Neural cell (in vitro differentiated cells): ENCODE measurements around the gene CHMP1A. TPM values are rescaled to one million over a fixed set of nuclear protein-coding genes. Genes with fewer than 3 reads are reported as not detected.

Source experiments
- H2AFZ ChIP-seq: fragments of 200-600, 300-800 bp; sonication (generic), shearing (Covaris generic); 2 replicates; pipeline ENCODE4 v1.6.0; 2014; ENCODE audit warnings: low read depth, mild to moderate bottlenecking, antibody characterized with exemption, low read length, moderate library complexity
- H3F3A ChIP-seq: fragments of 200-600 bp; shearing (Covaris generic); 2 replicates; pipeline ENCODE4 v1.6.1; 2016; ENCODE audit warnings: mild to moderate bottlenecking, moderate library complexity, mixed read lengths, antibody characterized with exemption, low read length; ENCODE audit not compliant: insufficient read depth, poor library complexity, severe bottlenecking
- H3K27ac ChIP-seq: fragments of 200-600, 300-800 bp; sonication (generic), shearing (Covaris generic); 2 replicates; pipeline ENCODE4 v1.5.1; 2014; ENCODE audit warnings: mild to moderate bottlenecking, low read length, moderate library complexity
- H3K27me3 ChIP-seq: fragments of 300-800, 200-600 bp; sonication (generic), shearing (Covaris generic); 2 replicates; pipeline ENCODE4 v1.6.0; 2014; ENCODE audit warnings: mild to moderate bottlenecking, low read depth, low read length, moderate library complexity; ENCODE audit not compliant: insufficient read depth
- H3K36me3 ChIP-seq: fragments of 300-800, 200-600 bp; sonication (generic), shearing (Covaris generic); 2 replicates; pipeline ENCODE4 v1.5.1; 2014; ENCODE audit warnings: mild to moderate bottlenecking, antibody characterized with exemption, low read length, moderate library complexity; ENCODE audit not compliant: insufficient read depth
- H3K4me2 ChIP-seq: fragments of 300-800, 200-600 bp; sonication (generic), shearing (Covaris generic); 2 replicates; pipeline ENCODE4 v1.6.0; 2014; ENCODE audit warnings: mild to moderate bottlenecking, low read length
- H3K4me3 ChIP-seq: fragments of 300-800, 200-600 bp; sonication (generic), shearing (Covaris generic); 2 replicates; pipeline ENCODE4 v1.5.1; 2014; ENCODE audit warnings: mild to moderate bottlenecking, low read length, moderate library complexity
- H3K79me2 ChIP-seq: fragments of 200-600 bp; shearing (Covaris generic); replicated peaks from 2 replicates; pipeline ENCODE4 v1.6.0; 2014; ENCODE audit warnings: mild to moderate bottlenecking, low read length, moderate library complexity; ENCODE audit not compliant: insufficient read depth
- H3K9ac ChIP-seq: fragments of 300-800, 200-600 bp; sonication (generic), shearing (Covaris generic); 2 replicates; pipeline ENCODE4 v1.6.1; 2016; ENCODE audit warnings: mild to moderate bottlenecking, low read length, mixed read lengths
- H3K9me2 ChIP-seq: fragments of 200-600 bp; shearing (Covaris generic); 2 replicates; pipeline ENCODE4 v1.6.1; 2016; ENCODE audit warnings: mild to moderate bottlenecking, low read length, mixed read lengths; ENCODE audit not compliant: insufficient read depth
- H3K9me3 ChIP-seq: fragments of 200-600, 300-800 bp; sonication (generic), shearing (Covaris generic); 2 replicates; pipeline ENCODE4 v1.6.1; 2016; ENCODE audit warnings: mild to moderate bottlenecking, mixed run types, low read length, moderate library complexity, mixed read lengths
- H4K20me1 ChIP-seq: fragments of 200-600 bp; shearing (Covaris generic); 2 replicates; pipeline ENCODE4 v1.6.1; 2016; ENCODE audit warnings: mild to moderate bottlenecking, mixed run types; ENCODE audit not compliant: insufficient read depth
- CTCF ChIP-seq: fragments of 450-650 bp; IDR thresholded peaks from 2 replicates; pipeline ENCODE4 v1.5.1; 2014; ENCODE audit warnings: antibody characterized with exemption, mild to moderate bottlenecking, moderate library complexity; ENCODE audit not compliant: poor library complexity, severe bottlenecking
- EP300 ChIP-seq: fragments of 450-650 bp; conservative IDR thresholded peaks from 2 replicates; pipeline ENCODE4 v1.6.1; 2014; ENCODE audit warnings: antibody characterized with exemption, mild to moderate bottlenecking, moderate library complexity; ENCODE audit not compliant: poor library complexity, severe bottlenecking
- EZH2 ChIP-seq: fragments of 200-600, 300-800 bp; shearing (Covaris generic), sonication (generic); IDR thresholded peaks from 2 replicates; pipeline ENCODE4 v1.6.1; 2014; ENCODE audit warnings: antibody characterized with exemption, low read length, borderline replicate concordance, mild to moderate bottlenecking; ENCODE audit not compliant: insufficient read depth, poor library complexity, severe bottlenecking
- MXI1 ChIP-seq: fragments of 450-650 bp; conservative IDR thresholded peaks from 2 replicates; pipeline ENCODE4 v1.6.1; 2014; ENCODE audit warnings: antibody characterized with exemption, mild to moderate bottlenecking; ENCODE audit not compliant: poor library complexity, severe bottlenecking
- POLR2AphosphoS5 ChIP-seq: IDR thresholded peaks from 2 replicates; pipeline ENCODE4 v1.6.1; 2012
- RAD21 ChIP-seq: fragments of 450-650 bp; conservative IDR thresholded peaks from 2 replicates; pipeline ENCODE4 v1.6.1; 2014; ENCODE audit warnings: antibody characterized with exemption, mild to moderate bottlenecking, moderate library complexity
- REST ChIP-seq: IDR thresholded peaks from 2 replicates; pipeline ENCODE4 v1.6.1; 2012; ENCODE audit warnings: borderline replicate concordance
- SMC3 ChIP-seq: fragments of 450-650 bp; conservative IDR thresholded peaks from 2 replicates; pipeline ENCODE4 v1.6.1; 2014; ENCODE audit warnings: antibody characterized with exemption, mild to moderate bottlenecking, moderate library complexity; ENCODE audit not compliant: poor library complexity
- TAF1 ChIP-seq: IDR thresholded peaks from 2 replicates; pipeline ENCODE4 v1.6.1; 2012; ENCODE audit warnings: low read depth
- polyA plus RNA-seq: library from polyadenylated mRNA; depleted of rRNA; stranded (reverse); fragments of >200 nt; gene quantifications from 2 replicates; pipeline ENCODE4 v1.2.3, GENCODE V29; 2014

Gene CHMP1A
- polyA plus RNA-seq, 1 donor from 2014 or later = 113 TPM

GRCh38 chr16:89645122-89645521 is 12.4 kb downstream of the CHMP1A start:
- H2AFZ ChIP-seq = no peak overlapping the region
- H3K4me3 ChIP-seq = no peak overlapping the region
- H3K79me2 ChIP-seq = no peaks in the 10 kb centered on the region
- no peaks in the 10 kb centered on the region for H3K27me3 ChIP-seq
- H4K20me1 ChIP-seq = no peaks in the 10 kb centered on the region
- H3K36me3 ChIP-seq = no peaks in the 10 kb centered on the region
- H3K27ac ChIP-seq = no peak overlapping the region
- H3K9me3 ChIP-seq = no peaks in the 10 kb centered on the region
- no peaks in the 10 kb centered on the region for H3F3A ChIP-seq
- H3K9me2 ChIP-seq = no peaks in the 10 kb centered on the region
- no peak overlapping the region for H3K4me2 ChIP-seq
- no peak overlapping the region for H3K9ac ChIP-seq
- no peak for TF ChIP-seq SMC3
- no peak for TF ChIP-seq POLR2AphosphoS5
- TF ChIP-seq TAF1 = no peak
- TF ChIP-seq RAD21 = no peak
- no peak for TF ChIP-seq EP300
- no peak for TF ChIP-seq EZH2
- no peak for TF ChIP-seq CTCF
- TF ChIP-seq REST = no peak
- no peak for TF ChIP-seq MXI1

- Histone ChIP-seq H3K27me3 (no peaks in the 10 kb centered on the region), H3F3A (no peaks in the 10 kb centered on the region), H3K9me2 (no peaks in the 10 kb centered on the region), H3K4me3 (no peak overlapping the region), H4K20me1 (no peaks in the 10 kb centered on the region), H3K79me2 (no peaks in the 10 kb centered on the region), H3K4me2 (no peak overlapping the region), H2AFZ (no peak overlapping the region), H3K9me3 (no peaks in the 10 kb centered on the region), H3K36me3 (no peaks in the 10 kb centered on the region), H3K27ac (no peak overlapping the region), H3K9ac (no peak overlapping the region)
- no peak for TF ChIP-seq EP300
- no peak for TF ChIP-seq EZH2
- no peak for TF ChIP-seq CTCF
- no peak for TF ChIP-seq MXI1
- TF ChIP-seq REST = no peak
Measured at GRCh38 chr16:89643769-89644300, 13.7 kb downstream of the CHMP1A start.
